ENCODE measurements around the gene NXT1. TPM values are rescaled to one million over a fixed set of nuclear protein-coding genes. Genes with fewer than 3 reads are reported as not detected.

The NXT1 gene
- total RNA-seq, 2 experiments from 2014 or later, result 33.7 to 76.5 TPM

DNA sequence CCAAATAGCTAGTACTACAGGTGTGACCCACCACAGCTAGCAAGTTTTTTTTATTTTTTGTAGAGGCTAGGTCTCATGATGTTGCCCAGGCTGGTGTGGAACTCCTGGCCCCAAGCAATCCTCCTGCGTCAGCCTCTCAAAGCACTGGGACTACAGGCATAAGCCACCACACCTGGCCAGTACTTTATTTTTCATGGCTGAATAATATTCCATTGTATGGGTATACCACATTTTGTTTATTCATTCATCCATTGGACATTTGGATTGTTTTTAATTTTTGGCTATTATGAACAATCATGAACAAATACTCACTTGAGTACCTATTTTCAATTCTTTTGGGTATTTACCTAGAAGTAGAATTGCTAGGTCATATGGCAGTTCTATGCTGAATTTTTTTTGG lies 7.0 kb upstream of the NXT1 start:
- Histone ChIP-seq H3K9me2 (ENCODE audit: insufficient read depth, low read length) (no peaks in the 10 kb centered on the region), H3K4me3 (ENCODE audit: low read depth, low read length, poor library complexity, severe bottlenecking) (no peak overlapping the region), H3K9me3 (ENCODE audit: low read length) (0 out of 2 replicates have a peak, but pooled peaks cover 6% of the 10 kb centered on the region), H3K4me2 (ENCODE audit: low read length) (no peak overlapping the region), H3K4me1 (ENCODE audit: insufficient read depth, low read length, poor library complexity, severe bottlenecking) (peaks cover 1% of the 10 kb centered on the region), H3K27ac (ENCODE audit: low read depth, low read length, poor library complexity, severe bottlenecking) (no peak overlapping the region), H2AFZ (ENCODE audit: low read length) (no peak overlapping the region), H4K20me1 (ENCODE audit: insufficient read depth, low read length) (no peaks in the 10 kb centered on the region), H3K79me2 (ENCODE audit: insufficient read depth, low read depth, low read length) (no peaks in the 10 kb centered on the region), H3K36me3 (ENCODE audit: insufficient read depth, low read length) (no peaks in the 10 kb centered on the region)
- DNase-seq (ENCODE audit: low spot score), result no peak
- TF ChIP-seq, protein P1, sequence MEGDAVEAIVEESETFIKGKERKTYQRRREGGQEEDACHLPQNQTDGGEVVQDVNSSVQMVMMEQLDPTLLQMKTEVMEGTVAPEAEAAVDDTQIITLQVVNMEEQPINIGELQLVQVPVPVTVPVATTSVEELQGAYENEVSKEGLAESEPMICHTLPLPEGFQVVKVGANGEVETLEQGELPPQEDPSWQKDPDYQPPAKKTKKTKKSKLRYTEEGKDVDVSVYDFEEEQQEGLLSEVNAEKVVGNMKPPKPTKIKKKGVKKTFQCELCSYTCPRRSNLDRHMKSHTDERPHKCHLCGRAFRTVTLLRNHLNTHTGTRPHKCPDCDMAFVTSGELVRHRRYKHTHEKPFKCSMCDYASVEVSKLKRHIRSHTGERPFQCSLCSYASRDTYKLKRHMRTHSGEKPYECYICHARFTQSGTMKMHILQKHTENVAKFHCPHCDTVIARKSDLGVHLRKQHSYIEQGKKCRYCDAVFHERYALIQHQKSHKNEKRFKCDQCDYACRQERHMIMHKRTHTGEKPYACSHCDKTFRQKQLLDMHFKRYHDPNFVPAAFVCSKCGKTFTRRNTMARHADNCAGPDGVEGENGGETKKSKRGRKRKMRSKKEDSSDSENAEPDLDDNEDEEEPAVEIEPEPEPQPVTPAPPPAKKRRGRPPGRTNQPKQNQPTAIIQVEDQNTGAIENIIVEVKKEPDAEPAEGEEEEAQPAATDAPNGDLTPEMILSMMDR (conservative IDR thresholded peaks at IDR 0.05; ENCODE audit: low read length), result no peak
- TF ChIP-seq EZH2phosphoT487 (IDR thresholded peaks at IDR 0.05; ENCODE audit: borderline replicate concordance, low read depth, low read length), result no peak
- ChIA-PET CTCF (ENCODE audit: unreplicated experiment) (no interaction called here), POLR2A (no interaction called here)
- intact Hi-C loops (cut with micrococcal nuclease; ENCODE audit: unreplicated experiment), result loop anchor here (5.0 kb wide), 1 partner anchor 1006 kb away; no protein-coding TSS in a partner anchor
- BruUV-seq (replicated peaks), result no TSS peak

GRCh38 chr20:23344336-23344735 lies 6.3 kb upstream of the NXT1 start:
- no peaks in the 10 kb centered on the region for H4K20me1 ChIP-seq (ENCODE audit: insufficient read depth, low read length)
- intact Hi-C loops (cut with micrococcal nuclease; ENCODE audit: unreplicated experiment), result loop anchor here (5.0 kb wide), 1 partner anchor 1007 kb away; no protein-coding TSS in a partner anchor
- POLR2A ChIA-PET, result interaction anchor here (1.2 kb wide), 1 partner anchor 14 kb away, joined by 3 read pairs; no protein-coding TSS in a partner anchor
- DNase-seq (ENCODE audit: low spot score), result no peak
- H3K9me3 ChIP-seq (ENCODE audit: low read length), result 0 out of 2 replicates have a peak, but pooled peaks cover 6% of the 10 kb centered on the region
- TF ChIP-seq, protein P1 (conservative IDR thresholded peaks at IDR 0.05; ENCODE audit: low read length), result no peak
- no peak for TF ChIP-seq EZH2phosphoT487 (IDR thresholded peaks at IDR 0.05; ENCODE audit: borderline replicate concordance, low read depth, low read length)
- H3K4me2 ChIP-seq (ENCODE audit: low read length), result no peak overlapping the region
- no peaks in the 10 kb centered on the region; the same call in 1 of the 2 replicates for H3K79me2 ChIP-seq (ENCODE audit: insufficient read depth, low read depth, low read length)
- no peak overlapping the region for H2AFZ ChIP-seq (ENCODE audit: low read length)
- no peaks in the 10 kb centered on the region for H3K9me2 ChIP-seq (ENCODE audit: insufficient read depth, low read length)
- BruUV-seq (replicated peaks), result no TSS peak
- no peak overlapping the region for H3K27ac ChIP-seq (ENCODE audit: low read depth, low read length, poor library complexity, severe bottlenecking)
- H3K4me1 ChIP-seq (ENCODE audit: insufficient read depth, low read length, poor library complexity, severe bottlenecking), result peaks cover 9% of the 10 kb centered on the region
- H3K4me3 ChIP-seq (ENCODE audit: low read depth, low read length, poor library complexity, severe bottlenecking), result no peak overlapping the region
- no peaks in the 10 kb centered on the region for H3K36me3 ChIP-seq (ENCODE audit: insufficient read depth, low read length)
- CTCF ChIA-PET (ENCODE audit: unreplicated experiment), result no interaction called here

DNA sequence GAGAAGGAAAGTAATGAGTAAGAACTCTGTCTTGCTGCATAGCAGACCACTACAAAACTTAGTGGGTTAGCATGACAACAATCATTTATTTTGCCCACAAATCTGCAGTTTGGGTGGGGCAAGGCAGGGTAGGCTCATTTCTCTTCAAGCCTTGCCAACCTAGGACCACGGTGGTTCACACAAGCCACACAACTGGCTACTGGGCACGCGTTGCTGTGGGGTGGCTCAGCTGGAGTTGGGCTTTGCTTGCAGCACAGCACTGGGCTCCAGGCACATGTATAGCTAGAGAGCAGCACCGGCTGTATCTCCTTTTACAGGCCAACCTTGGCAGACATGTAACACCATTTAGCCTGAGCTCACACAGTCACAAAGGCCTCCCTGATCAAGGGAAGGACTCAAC lies 4.6 kb upstream of the NXT1 start:
- no peak for DNase-seq (ENCODE audit: low spot score)
- Histone ChIP-seq H3K9me2 (ENCODE audit: insufficient read depth, low read length) (no peaks in the 10 kb centered on the region), H3K79me2 (ENCODE audit: insufficient read depth, low read depth, low read length) (peaks cover 4% of the 10 kb centered on the region), H2AFZ (ENCODE audit: low read length) (no peak overlapping the region), H4K20me1 (ENCODE audit: insufficient read depth, low read length) (no peaks in the 10 kb centered on the region), H3K36me3 (ENCODE audit: insufficient read depth, low read length) (no peaks in the 10 kb centered on the region), H3K9me3 (ENCODE audit: low read length) (0 out of 2 replicates have a peak, but pooled peaks cover 6% of the 10 kb centered on the region), H3K27ac (ENCODE audit: low read depth, low read length, poor library complexity, severe bottlenecking) (no peak overlapping the region), H3K4me3 (ENCODE audit: low read depth, low read length, poor library complexity, severe bottlenecking) (no peak overlapping the region), H3K4me1 (ENCODE audit: insufficient read depth, low read length, poor library complexity, severe bottlenecking) (peaks cover 10% of the 10 kb centered on the region), H3K4me2 (ENCODE audit: low read length) (no peak overlapping the region)
- intact Hi-C loops (cut with micrococcal nuclease; ENCODE audit: unreplicated experiment), result no loop called here
- CTCF ChIA-PET (ENCODE audit: unreplicated experiment), result interaction anchor here (0.6 to 1.5 kb wide), 2 partner anchors 12 to 107 kb away, joined by 3 to 4 read pairs; no protein-coding TSS in a partner anchor
- TF ChIP-seq, protein P1 (conservative IDR thresholded peaks at IDR 0.05; ENCODE audit: low read length), result no peak
- no peak for TF ChIP-seq EZH2phosphoT487 (IDR thresholded peaks at IDR 0.05; ENCODE audit: borderline replicate concordance, low read depth, low read length)
- BruUV-seq (replicated peaks), result no TSS peak
- POLR2A ChIA-PET, result no interaction called here
